NCI-H1694 treated with DMSO at 0.1 percent for 48 hours (cell line): ENCODE data around the gene BEAN1.

Experiments used
- DNase-seq: peaks from one replicate; lab custom pipeline; 2025; lab: John Stamatoyannopoulos, UW

BEAN1 gene

DNA sequence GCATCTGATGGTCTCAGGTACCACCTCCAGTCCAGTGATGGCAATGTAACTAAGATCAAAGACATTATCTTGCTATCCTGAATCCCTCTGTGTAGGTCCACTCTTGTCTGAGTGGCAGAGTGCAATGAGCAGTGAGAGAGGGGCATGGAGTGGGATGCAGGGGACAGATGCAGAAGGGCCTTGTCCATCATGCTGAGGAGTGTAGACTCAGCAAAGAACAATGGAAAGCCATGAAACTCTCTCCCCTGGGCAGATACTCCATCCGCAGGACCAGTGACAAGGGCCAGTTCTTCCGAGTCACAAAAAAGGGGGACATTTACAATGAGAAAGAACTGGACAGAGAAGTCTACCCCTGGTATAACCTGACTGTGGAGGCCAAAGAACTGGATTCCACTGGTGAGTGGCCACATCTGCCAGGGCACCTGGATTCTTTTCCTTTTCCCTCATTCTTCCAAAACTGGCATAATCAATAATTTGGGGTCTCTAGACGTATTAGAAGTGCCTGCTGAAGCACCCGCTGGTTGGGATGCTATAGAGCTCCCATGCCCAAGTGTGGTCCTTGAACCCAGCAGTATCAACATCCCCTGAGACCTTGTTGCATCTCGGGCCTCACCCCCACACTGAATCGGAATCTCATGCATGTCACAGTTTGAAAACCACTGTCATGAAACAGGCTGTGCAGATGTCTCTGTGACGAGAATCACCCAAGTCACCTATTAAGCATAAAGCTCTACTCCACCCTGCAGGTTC lies 31.1 kb upstream of the BEAN1 start:
- DNase-seq, result no peak

DNA sequence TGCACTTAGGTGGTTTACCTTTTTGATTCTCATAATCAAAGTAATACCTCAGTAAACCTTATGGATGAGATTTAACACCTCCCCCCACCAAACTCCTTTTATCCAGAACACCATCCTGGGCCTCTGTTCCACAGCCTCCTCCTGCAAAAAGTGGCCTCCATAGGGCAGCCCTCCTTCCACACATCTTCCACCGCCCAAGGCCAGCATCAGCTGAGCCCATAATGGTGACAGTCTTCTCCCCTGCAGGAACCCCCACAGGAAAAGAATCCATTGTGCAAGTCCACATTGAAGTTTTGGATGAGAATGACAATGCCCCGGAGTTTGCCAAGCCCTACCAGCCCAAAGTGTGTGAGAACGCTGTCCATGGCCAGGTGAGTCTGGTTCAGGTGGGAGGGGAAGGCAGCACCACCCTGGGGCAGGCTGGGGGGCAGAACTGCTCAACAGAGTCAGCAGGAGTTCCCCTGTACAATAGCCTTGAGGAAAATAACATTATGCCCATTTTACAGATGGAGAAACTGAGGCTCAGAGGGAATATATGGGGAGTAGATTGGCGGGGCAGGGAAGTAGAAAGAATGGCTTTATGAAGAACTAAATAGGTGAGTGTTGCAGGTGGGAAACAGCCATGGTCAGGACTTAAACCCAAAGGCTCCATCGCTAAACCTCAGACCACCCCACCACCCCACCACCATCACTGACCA lies 29.2 kb upstream of the BEAN1 start:
- DNase-seq, result no peak

- no peak for DNase-seq
These were observed 28.1 kb upstream of the BEAN1 start for GRCh38 chr16:66399031-66399430.

GRCh38 chr16:66399930-66400329 lies 27.2 kb upstream of the BEAN1 start:
- peak; percentile 56 for DNase-seq

DNA sequence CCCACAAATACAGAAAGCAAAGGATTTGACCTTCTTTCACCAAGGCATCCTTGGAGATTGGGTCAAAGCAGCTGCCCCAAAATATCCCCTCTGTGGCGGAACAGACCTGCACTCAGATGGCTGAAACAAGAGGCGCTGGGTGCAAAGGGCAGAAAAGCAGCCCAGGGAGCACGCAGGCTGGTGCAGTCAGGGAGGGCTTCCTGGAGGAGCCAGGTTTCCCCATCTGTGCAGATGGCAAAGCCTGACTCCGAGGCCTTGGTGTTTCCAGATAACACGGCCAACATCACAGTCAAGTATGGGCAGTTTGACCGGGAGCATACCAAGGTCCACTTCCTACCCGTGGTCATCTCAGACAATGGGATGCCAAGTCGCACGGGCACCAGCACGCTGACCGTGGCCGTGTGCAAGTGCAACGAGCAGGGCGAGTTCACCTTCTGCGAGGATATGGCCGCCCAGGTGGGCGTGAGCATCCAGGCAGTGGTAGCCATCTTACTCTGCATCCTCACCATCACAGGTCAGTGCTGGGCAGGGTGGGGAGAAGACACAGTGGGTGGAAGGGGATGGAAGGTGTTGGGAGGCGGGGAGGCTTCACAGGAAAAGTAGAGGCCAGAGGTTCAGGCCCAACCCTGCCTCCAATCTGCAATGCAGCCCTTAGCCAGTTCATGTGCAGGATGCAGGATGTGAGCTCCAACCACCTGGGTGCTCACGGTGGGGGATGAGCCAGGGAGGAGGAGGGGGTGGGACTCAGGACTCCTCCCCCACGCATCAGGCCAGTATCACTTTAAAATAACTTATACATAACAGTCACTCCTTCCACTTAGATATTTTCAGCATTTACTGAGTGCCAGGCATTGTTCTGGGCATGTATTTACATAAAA lies 26.4 kb upstream of the BEAN1 start:
- DNase-seq, result no peak

DNA sequence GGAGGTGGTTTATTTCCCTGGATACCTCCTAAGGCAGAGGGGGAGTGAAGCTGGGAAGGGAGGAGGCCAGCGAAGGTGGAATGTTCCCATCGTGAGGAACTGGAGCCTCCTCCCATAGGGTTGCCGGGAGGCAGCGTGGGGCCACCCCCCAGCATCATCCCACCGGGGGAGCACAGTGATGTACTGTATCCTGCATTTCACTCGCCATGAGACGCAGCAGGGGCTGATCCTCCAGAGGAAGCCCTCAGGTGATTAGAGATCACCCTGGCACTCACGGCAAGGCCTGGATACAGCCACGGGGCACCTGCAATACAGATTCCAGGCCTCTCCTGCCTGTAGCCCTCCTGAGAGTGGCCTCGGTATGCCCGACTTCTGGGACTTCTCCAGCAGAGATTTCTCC lies 25.5 kb upstream of the BEAN1 start:
- DNase-seq, result no peak

- DNase-seq, result no peak
These were observed 24.9 kb upstream of the BEAN1 start for GRCh38 chr16:66402166-66402565.

DNA sequence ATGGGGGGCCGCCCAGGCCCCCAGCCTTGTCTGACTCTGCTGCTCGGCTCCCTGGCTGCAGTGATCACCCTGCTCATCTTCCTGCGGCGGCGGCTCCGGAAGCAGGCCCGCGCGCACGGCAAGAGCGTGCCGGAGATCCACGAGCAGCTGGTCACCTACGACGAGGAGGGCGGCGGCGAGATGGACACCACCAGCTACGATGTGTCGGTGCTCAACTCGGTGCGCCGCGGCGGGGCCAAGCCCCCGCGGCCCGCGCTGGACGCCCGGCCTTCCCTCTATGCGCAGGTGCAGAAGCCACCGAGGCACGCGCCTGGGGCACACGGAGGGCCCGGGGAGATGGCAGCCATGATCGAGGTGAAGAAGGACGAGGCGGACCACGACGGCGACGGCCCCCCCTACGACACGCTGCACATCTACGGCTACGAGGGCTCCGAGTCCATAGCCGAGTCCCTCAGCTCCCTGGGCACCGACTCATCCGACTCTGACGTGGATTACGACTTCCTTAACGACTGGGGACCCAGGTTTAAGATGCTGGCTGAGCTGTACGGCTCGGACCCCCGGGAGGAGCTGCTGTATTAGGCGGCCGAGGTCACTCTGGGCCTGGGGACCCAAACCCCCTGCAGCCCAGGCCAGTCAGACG lies 24.4 kb upstream of the BEAN1 start:
- DNase-seq, result no peak

DNA sequence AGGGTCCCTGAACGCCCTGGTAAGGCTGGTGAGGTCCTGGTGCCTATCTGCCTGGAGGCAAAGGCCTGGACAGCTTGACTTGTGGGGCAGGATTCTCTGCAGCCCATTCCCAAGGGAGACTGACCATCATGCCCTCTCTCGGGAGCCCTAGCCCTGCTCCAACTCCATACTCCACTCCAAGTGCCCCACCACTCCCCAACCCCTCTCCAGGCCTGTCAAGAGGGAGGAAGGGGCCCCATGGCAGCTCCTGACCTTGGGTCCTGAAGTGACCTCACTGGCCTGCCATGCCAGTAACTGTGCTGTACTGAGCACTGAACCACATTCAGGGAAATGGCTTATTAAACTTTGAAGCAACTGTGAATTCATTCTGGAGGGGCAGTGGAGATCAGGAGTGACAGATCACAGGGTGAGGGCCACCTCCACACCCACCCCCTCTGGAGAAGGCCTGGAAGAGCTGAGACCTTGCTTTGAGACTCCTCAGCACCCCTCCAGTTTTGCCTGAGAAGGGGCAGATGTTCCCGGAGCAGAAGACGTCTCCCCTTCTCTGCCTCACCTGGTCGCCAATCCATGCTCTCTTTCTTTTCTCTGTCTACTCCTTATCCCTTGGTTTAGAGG lies 23.5 kb upstream of the BEAN1 start:
- DNase-seq, result no peak

DNA sequence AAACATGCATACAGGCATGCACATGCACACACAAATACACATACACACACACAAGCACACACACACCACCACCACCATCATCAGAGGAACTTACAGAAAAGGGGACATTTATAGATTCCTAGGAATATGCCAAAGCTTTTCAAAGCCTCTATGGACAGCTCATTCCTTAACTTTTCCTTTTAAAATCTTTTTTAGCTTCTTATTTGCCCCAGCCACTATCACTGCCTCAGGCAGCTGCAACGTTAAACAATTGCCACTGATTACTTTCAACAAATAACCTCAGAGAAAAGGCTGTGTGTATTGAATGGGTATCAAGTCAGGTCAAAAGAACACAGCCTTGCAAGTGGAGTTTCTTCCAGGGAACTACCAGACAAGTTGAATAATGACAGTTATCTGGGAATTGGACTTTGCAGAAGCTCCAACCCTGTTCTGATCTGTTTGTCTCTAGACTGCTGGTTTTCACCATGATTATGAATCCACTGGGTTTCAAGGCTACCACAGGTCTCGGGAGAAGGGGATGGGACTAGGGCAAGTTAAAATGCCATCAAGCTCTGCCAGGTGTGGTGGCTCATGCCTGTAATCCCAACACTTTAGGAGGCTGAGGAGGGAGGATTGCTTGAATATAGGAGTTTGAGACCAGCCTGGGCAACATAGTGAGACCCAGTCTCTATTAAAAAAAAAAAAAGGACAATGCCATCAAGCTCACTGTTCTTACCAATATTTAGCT lies 21.9 kb upstream of the BEAN1 start:
- no peak for DNase-seq

GRCh38 chr16:66406534-66407221 lies 20.4 kb upstream of the BEAN1 start:
- DNase-seq, result peak; percentile 45

DNA sequence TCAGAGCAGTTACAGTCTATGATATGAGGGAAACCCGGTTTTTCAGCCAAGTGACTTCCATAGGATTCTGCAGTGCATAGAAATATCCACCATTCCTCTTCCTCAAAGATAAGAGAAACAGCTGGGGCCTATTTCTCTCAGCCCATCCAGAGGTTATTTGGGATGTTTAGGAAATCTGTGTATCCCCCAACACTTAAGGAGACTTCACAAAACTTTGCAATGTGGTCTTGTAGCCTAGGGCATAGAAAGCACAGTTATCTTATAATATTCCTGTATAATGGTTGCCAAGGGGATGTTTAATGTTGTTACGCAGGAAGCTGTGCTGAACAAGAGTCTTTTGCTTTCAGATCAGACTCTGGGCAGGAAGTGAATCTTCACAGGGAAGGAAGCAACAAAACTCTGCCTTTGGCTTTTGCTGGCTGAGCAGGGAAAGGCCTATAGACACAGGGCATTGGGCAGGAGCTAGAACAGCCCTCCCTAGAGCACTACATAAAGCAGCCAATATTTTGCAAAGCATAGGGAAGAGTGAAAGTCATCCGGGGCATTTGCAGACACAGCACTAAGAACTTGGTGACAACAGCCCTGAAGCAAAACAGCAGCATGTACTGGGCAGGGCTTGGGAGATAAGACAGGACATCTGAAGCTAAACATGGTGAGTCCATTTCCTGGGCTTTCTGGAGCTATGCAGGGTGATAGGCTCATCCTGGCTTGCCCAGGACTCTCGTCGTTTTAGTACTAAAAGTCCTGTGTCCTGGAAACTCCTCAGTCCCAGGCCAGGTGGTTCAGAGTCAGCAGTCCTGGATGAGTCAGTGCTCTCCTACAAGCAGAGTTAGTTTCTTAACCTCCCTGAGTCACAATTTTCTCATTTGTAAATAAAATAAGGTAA lies 18.7 kb upstream of the BEAN1 start:
- DNase-seq, result no peak

- DNase-seq, result no peak
These were observed 17.9 kb upstream of the BEAN1 start for GRCh38 chr16:66409156-66409555.

- no peak for DNase-seq
These were observed 14.9 kb upstream of the BEAN1 start for GRCh38 chr16:66412182-66412581.

DNA sequence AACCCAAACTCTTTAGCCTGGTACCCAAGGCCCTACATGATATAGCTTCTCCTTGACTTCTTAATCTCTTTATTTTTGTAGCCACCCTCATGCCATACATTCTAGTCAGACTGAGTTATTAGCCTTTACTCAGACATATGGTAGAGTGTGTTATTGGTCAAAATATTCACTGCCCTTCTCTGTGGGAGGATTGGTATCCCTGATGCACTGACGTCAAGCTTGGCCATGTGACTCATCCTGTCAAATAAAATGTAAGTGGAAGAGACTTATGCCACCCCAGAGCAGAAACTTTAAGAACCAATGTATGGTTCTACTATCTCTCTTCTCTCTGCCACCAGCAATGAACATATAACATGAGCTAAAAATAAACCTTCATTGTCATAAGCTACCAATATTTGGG lies 12.2 kb upstream of the BEAN1 start:
- DNase-seq, result no peak

DNA sequence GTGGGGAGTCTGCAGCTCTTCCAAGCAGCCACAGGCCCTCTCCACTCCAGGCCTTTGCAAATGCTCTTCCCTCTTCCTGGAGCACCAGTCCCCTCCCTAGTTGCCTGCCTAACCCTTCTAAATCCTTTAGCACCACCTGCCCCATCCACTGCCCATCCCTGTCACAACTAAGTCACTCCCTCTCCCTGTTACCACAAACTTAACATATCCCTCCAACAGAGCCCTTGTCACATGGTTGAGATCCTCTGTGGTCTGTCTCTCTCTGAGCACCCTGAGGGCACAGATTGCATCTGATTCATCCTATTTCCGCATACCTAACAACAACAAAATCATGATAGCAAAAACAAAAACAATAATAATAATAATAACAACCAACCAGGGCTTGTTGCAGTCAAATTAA lies 11.0 kb upstream of the BEAN1 start:
- DNase-seq, result no peak

DNA sequence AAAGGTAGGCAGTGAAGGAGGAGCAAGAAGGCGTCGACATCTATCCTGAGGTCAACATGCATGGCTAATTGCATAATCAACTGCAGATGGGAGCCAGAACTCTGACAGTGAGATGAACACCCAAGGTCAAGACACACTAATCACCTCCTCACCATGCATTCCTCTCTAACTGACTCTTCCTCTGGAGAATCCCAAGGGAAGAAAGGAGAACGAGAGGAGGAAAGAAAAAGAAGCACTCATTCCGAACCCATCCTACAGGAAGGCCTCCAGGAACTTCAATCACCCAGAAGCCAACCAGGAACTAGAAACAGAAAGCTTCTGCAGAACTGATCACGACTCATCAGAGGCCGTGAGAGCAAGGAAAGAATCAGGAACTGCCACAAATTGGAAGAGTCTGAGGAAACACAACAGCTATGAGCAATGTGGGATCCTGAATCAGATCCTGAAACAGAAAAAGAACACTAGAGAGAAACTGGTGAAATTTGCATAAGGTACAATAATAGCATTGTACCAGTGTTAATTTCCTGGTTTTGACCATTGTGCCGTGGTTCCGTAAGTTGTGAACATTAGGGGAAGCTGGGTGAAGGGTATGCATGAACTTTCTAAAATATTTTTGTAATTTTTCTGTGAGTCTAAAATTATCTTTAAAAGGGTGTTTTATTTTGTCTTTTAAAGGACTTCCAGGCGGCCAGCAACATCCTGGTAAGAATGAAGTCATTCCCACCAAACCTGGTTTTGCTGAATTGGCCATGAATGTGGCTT lies 10.0 kb upstream of the BEAN1 start:
- DNase-seq, result no peak

GRCh38 chr16:66418165-66418962 lies 8.7 kb upstream of the BEAN1 start:
- DNase-seq, result no peak
